ENCODE data around the gene CNPPD1. TPM values are rescaled to one million over a fixed set of nuclear protein-coding genes. Genes with fewer than 3 reads are reported as not detected.

The CNPPD1 gene
- total and polyA plus RNA-seq, 2 of the 8 experiments (the other 6 are each of a cell fraction or from before 2014, with no cell fraction given) = 32.9 to 35.9 TPM

GRCh38 chr2:219168526-219168925 lies 8.2 kb downstream of the CNPPD1 start (continued):
- TF ChIP-seq GABPA (IDR thresholded peaks at IDR 0.05; ENCODE audit: borderline replicate concordance, insufficient read depth, low read length) (no peak), TEAD4 (IDR thresholded peaks at IDR 0.05; ENCODE audit: low read depth, low read length) (no peak)

All from H1 (cell line).